ENCODE measurements around the gene POLN. TPM values are rescaled to one million over a fixed set of nuclear protein-coding genes. Genes with fewer than 3 reads are reported as not detected.
A peak's percentile ranks its signal among the peaks of the same experiment; 100 is the strongest.

The POLN gene
- total RNA-seq, 2 donors from 2014 or later, result 2.8 to 2.9 TPM

GRCh38 chr4:2102045-2102883 is 139.7 kb downstream of the POLN start:
- no peaks in the 10 kb centered on the region for H3K4me1 Mint-ChIP-seq
- no peaks in the 10 kb centered on the region for H3K4me1 ChIP-seq (ENCODE audit: control insufficient read depth, insufficient read depth, low read length)
- no peak for TF ChIP-seq CTCF (conservative IDR thresholded peaks at IDR 0.05)
- no peaks in the 10 kb centered on the region for H3K36me3 Mint-ChIP-seq (ENCODE audit: low read depth)
- H3K36me3 ChIP-seq (ENCODE audit: control insufficient read depth, insufficient read depth, low read length), result no peaks in the 10 kb centered on the region
- H3K27ac Mint-ChIP-seq, result no peak overlapping the region
- H3K27ac ChIP-seq (ENCODE audit: low read depth, low read length), result no peak overlapping the region
- WGBS, 2 experiments (ENCODE audit: insufficient coverage in 1 of 2, insufficient read length in 1 of 2), result 85% methylated on average over 4 of the region's 4 CpGs; no CpG with 5 or more reads in 1 of the 2 experiments
- H3K27me3 Mint-ChIP-seq (ENCODE audit: insufficient read depth), result peaks cover 12% of the 10 kb centered on the region
- no peak overlapping the region for H3K9ac ChIP-seq (ENCODE audit: extremely low read depth, low read length, poor library complexity, severe bottlenecking)
- peaks cover 13% of the 10 kb centered on the region for H3K9me3 Mint-ChIP-seq
- H3K4me3 Mint-ChIP-seq, result no peak overlapping the region
- H3K4me3 ChIP-seq (ENCODE audit: low read length), result no peak overlapping the region
- H3K9me3 ChIP-seq (ENCODE audit: control insufficient read depth, low read length), result peaks cover 20% of the 10 kb centered on the region
- peak; percentile 35 for DNase-seq
- peaks cover 4% of the 10 kb centered on the region for H3K27me3 ChIP-seq (ENCODE audit: control insufficient read depth, insufficient read depth, low read length, poor library complexity, severe bottlenecking)

- Histone ChIP-seq H3K36me3 (ENCODE audit: control insufficient read depth, insufficient read depth, low read length) (no peaks in the 10 kb centered on the region), H3K27ac (ENCODE audit: low read depth, low read length) (no peak overlapping the region), H3K4me1 (ENCODE audit: control insufficient read depth, insufficient read depth, low read length) (no peaks in the 10 kb centered on the region), H3K27me3 (ENCODE audit: control insufficient read depth, insufficient read depth, low read length, poor library complexity, severe bottlenecking) (peaks cover 4% of the 10 kb centered on the region), H3K9me3 (ENCODE audit: control insufficient read depth, low read length) (peaks cover 26% of the 10 kb centered on the region), H3K9ac (ENCODE audit: extremely low read depth, low read length, poor library complexity, severe bottlenecking) (no peak overlapping the region), H3K4me3 (ENCODE audit: low read length) (no peak overlapping the region)
- peak; percentile 26 for DNase-seq
- Mint-ChIP-seq H3K27me3 (ENCODE audit: insufficient read depth) (peaks cover 14% of the 10 kb centered on the region), H3K4me1 (no peaks in the 10 kb centered on the region), H3K9me3 (peaks cover 19% of the 10 kb centered on the region), H3K27ac (no peak overlapping the region), H3K36me3 (ENCODE audit: low read depth) (no peaks in the 10 kb centered on the region), H3K4me3 (no peak overlapping the region)
- TF ChIP-seq CTCF (conservative IDR thresholded peaks at IDR 0.05), result no peak
- 85 to 90% methylated on average over 5 to 7 of the region's 7 CpGs for whole genome bisulfite sequencing, 2 experiments (ENCODE audit: insufficient coverage in 1 of 2, insufficient read length in 1 of 2)
Measured at GRCh38 chr4:2101346-2102044, 140.4 kb downstream of the POLN start.

GRCh38 chr4:2096073-2096609 is 145.8 kb downstream of the POLN start:
- no peak for TF ChIP-seq CTCF (conservative IDR thresholded peaks at IDR 0.05)
- Histone ChIP-seq H3K9ac (ENCODE audit: extremely low read depth, low read length, poor library complexity, severe bottlenecking) (no peak overlapping the region), H3K36me3 (ENCODE audit: control insufficient read depth, insufficient read depth, low read length) (no peaks in the 10 kb centered on the region), H3K4me3 (ENCODE audit: low read length) (no peak overlapping the region), H3K4me1 (ENCODE audit: control insufficient read depth, insufficient read depth, low read length) (no peaks in the 10 kb centered on the region), H3K27me3 (ENCODE audit: control insufficient read depth, insufficient read depth, low read length, poor library complexity, severe bottlenecking) (peaks cover 19% of the 10 kb centered on the region), H3K27ac (ENCODE audit: low read depth, low read length) (no peak overlapping the region), H3K9me3 (ENCODE audit: control insufficient read depth, low read length) (peaks cover 9% of the 10 kb centered on the region)
- Mint-ChIP-seq H3K4me3 (no peak overlapping the region), H3K27me3 (ENCODE audit: insufficient read depth) (peaks cover 12% of the 10 kb centered on the region), H3K4me1 (no peaks in the 10 kb centered on the region), H3K36me3 (ENCODE audit: low read depth) (no peaks in the 10 kb centered on the region), H3K9me3 (peaks cover 15% of the 10 kb centered on the region), H3K27ac (no peak overlapping the region)
- peak; percentile 20 for DNase-seq
- 87 to 95% methylated on average over 3 to 7 of the region's 7 CpGs for WGBS, 2 experiments (ENCODE audit: insufficient coverage in 1 of 2, insufficient read length in 1 of 2)

All from endodermal cell (in vitro differentiated cells).